ENCODE measurements around the gene RNF151.

The RNF151 gene

GRCh38 chr16:1989209-1990100, 22.8 kb downstream of the RNF151 start, which contains the start of gene SYNGR3:
TSS of gene SYNGR3 (plus strand) at chr16:1989970. CDS start at chr16:1990103, 133 bp downstream.
- peak; percentile 66 for DNase-seq (ENCODE audit: low spot score)
- no peak for TF ChIP-seq CTCF (IDR thresholded peaks at IDR 0.05; ENCODE audit: borderline replicate concordance, control extremely low read depth, extremely low read depth, insufficient read depth, missing control alignments)
- in situ Hi-C loops (cut with MboI; ENCODE audit: low sequenced_read_pairs, unreplicated experiment) = no loop called here

GRCh38 chr16:1990101-1990350, 23.4 kb downstream of the RNF151 start:
- in situ Hi-C loops (cut with MboI; ENCODE audit: low sequenced_read_pairs, unreplicated experiment) = no loop called here
- DNase-seq (ENCODE audit: low spot score) = no peak

GRCh38 chr16:1990351-1991134, 23.9 kb downstream of the RNF151 start:
- in situ Hi-C loops (cut with MboI; ENCODE audit: low sequenced_read_pairs, unreplicated experiment) = no loop called here
- peak; percentile 68 for DNase-seq (ENCODE audit: low spot score)

More at GRCh38 chr16:1990101-1990350, 23.4 kb downstream of the RNF151 start:
- no peak for TF ChIP-seq CTCF (IDR thresholded peaks at IDR 0.05; ENCODE audit: borderline replicate concordance, control extremely low read depth, extremely low read depth, insufficient read depth, missing control alignments)

GRCh38 chr16:1991135-1991551, 24.5 kb downstream of the RNF151 start:
- no peak for TF ChIP-seq CTCF (IDR thresholded peaks at IDR 0.05; ENCODE audit: borderline replicate concordance, control extremely low read depth, extremely low read depth, insufficient read depth, missing control alignments)
- DNase-seq (ENCODE audit: low spot score) = peak; percentile 68
- in situ Hi-C loops (cut with MboI; ENCODE audit: low sequenced_read_pairs, unreplicated experiment) = no loop called here

More at GRCh38 chr16:1990351-1991134, 23.9 kb downstream of the RNF151 start:
- no peak for TF ChIP-seq CTCF (IDR thresholded peaks at IDR 0.05; ENCODE audit: borderline replicate concordance, control extremely low read depth, extremely low read depth, insufficient read depth, missing control alignments)

GRCh38 chr16:1991588-1991947, 24.9 kb downstream of the RNF151 start:
- TF ChIP-seq CTCF (IDR thresholded peaks at IDR 0.05; ENCODE audit: borderline replicate concordance, control extremely low read depth, extremely low read depth, insufficient read depth, missing control alignments) = no peak
- in situ Hi-C loops (cut with MboI; ENCODE audit: low sequenced_read_pairs, unreplicated experiment) = no loop called here
- DNase-seq (ENCODE audit: low spot score) = no peak

- no peak for TF ChIP-seq CTCF (IDR thresholded peaks at IDR 0.05; ENCODE audit: borderline replicate concordance, control extremely low read depth, extremely low read depth, insufficient read depth, missing control alignments)
- in situ Hi-C loops (cut with MboI; ENCODE audit: low sequenced_read_pairs, unreplicated experiment) = no loop called here
- DNase-seq (ENCODE audit: low spot score) = peak; percentile 100
These were observed 25.5 kb downstream of the RNF151 start for GRCh38 chr16:1991948-1992703.
